ENCODE measurements around the gene SLCO3A1. TPM values are rescaled to one million over a fixed set of nuclear protein-coding genes. Genes with fewer than 3 reads are reported as not detected.
A peak's percentile ranks its signal among the peaks of the same experiment; 100 is the strongest.
"Not testable (repeated sequence)": the region's sequence is repeated elsewhere in the genome, so short reads cannot be mapped to it uniquely, and the experiment has no call there.

SLCO3A1 gene
- total RNA-seq, 1 experiment from 2014 or later, result 1.7 TPM

- DNase-seq (ENCODE audit: low read depth, low spot score), result no peak
- in situ Hi-C loops (cut with HindIII; ENCODE audit: low pct_unique_long_range_greater_than_20kb, low sequenced_read_pairs), result no loop called here
Measured at GRCh38 chr15:91944331-91944730, 90.8 kb downstream of the SLCO3A1 start.

GRCh38 chr15:91945385-91945784, 91.9 kb downstream of the SLCO3A1 start:
- DNase-seq (ENCODE audit: low read depth, low spot score), result no peak
- in situ Hi-C loops (cut with HindIII; ENCODE audit: low pct_unique_long_range_greater_than_20kb, low sequenced_read_pairs), result no loop called here

GRCh38 chr15:91946075-91946474, 92.6 kb downstream of the SLCO3A1 start:
- DNase-seq (ENCODE audit: low read depth, low spot score), result no peak
- in situ Hi-C loops (cut with HindIII; ENCODE audit: low pct_unique_long_range_greater_than_20kb, low sequenced_read_pairs), result no loop called here

- in situ Hi-C loops (cut with HindIII; ENCODE audit: low pct_unique_long_range_greater_than_20kb, low sequenced_read_pairs), result no loop called here
- peak; percentile 31 for DNase-seq (ENCODE audit: low read depth, low spot score)
Measured at GRCh38 chr15:91946581-91947292, 93.2 kb downstream of the SLCO3A1 start.

GRCh38 chr15:91947293-91947679, 93.8 kb downstream of the SLCO3A1 start:
- DNase-seq (ENCODE audit: low read depth, low spot score), result no peak
- in situ Hi-C loops (cut with HindIII; ENCODE audit: low pct_unique_long_range_greater_than_20kb, low sequenced_read_pairs), result no loop called here

GRCh38 chr15:91947683-91948608, 94.4 kb downstream of the SLCO3A1 start:
- in situ Hi-C loops (cut with HindIII; ENCODE audit: low pct_unique_long_range_greater_than_20kb, low sequenced_read_pairs), result no loop called here
- DNase-seq (ENCODE audit: low read depth, low spot score), result no peak

GRCh38 chr15:91949361-91949760, 95.9 kb downstream of the SLCO3A1 start:
- no peak for DNase-seq (ENCODE audit: low read depth, low spot score)
- in situ Hi-C loops (cut with HindIII; ENCODE audit: low pct_unique_long_range_greater_than_20kb, low sequenced_read_pairs), result no loop called here

GRCh38 chr15:91950054-91950453, 96.5 kb downstream of the SLCO3A1 start:
- no peak for DNase-seq (ENCODE audit: low read depth, low spot score)

GRCh38 chr15:91950631-91951329, 97.3 kb downstream of the SLCO3A1 start:
- no peak for DNase-seq (ENCODE audit: low read depth, low spot score)

More at GRCh38 chr15:91950054-91950453, 96.5 kb downstream of the SLCO3A1 start:
- in situ Hi-C loops (cut with HindIII; ENCODE audit: low pct_unique_long_range_greater_than_20kb, low sequenced_read_pairs), result no loop called here

DNA sequence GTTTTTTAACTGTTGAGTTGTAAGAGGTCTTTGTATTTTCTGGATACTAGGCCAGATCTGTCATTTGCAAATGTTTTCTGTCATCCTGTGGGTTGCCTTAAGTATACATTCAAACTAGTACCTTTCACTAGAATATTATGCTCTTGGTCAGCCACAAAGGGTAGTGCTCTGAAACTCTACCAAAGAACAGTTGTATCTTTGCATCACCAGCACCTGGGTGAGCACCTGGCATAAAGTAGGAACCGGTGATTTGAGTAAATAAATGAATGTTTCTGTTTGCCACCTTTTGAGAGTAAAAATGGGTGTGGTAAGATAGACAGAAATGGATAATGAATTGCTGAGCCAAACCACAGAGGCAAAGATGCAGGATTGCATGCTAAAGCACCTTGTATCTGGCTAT, 98.7 kb downstream of the SLCO3A1 start:
- in situ Hi-C loops (cut with HindIII; ENCODE audit: low pct_unique_long_range_greater_than_20kb, low sequenced_read_pairs), result no loop called here
- no peak for DNase-seq (ENCODE audit: low read depth, low spot score)

More at GRCh38 chr15:91950631-91951329, 97.3 kb downstream of the SLCO3A1 start:
- in situ Hi-C loops (cut with HindIII; ENCODE audit: low pct_unique_long_range_greater_than_20kb, low sequenced_read_pairs), result no loop called here

GRCh38 chr15:91953432-91953831, 99.9 kb downstream of the SLCO3A1 start:
- DNase-seq (ENCODE audit: low read depth, low spot score), result no peak
- in situ Hi-C loops (cut with HindIII; ENCODE audit: low pct_unique_long_range_greater_than_20kb, low sequenced_read_pairs), result no loop called here

- no peak for DNase-seq (ENCODE audit: low read depth, low spot score)
- in situ Hi-C loops (cut with HindIII; ENCODE audit: low pct_unique_long_range_greater_than_20kb, low sequenced_read_pairs), result no loop called here
Measured at GRCh38 chr15:91954292-91954691, 100.8 kb downstream of the SLCO3A1 start.

DNA sequence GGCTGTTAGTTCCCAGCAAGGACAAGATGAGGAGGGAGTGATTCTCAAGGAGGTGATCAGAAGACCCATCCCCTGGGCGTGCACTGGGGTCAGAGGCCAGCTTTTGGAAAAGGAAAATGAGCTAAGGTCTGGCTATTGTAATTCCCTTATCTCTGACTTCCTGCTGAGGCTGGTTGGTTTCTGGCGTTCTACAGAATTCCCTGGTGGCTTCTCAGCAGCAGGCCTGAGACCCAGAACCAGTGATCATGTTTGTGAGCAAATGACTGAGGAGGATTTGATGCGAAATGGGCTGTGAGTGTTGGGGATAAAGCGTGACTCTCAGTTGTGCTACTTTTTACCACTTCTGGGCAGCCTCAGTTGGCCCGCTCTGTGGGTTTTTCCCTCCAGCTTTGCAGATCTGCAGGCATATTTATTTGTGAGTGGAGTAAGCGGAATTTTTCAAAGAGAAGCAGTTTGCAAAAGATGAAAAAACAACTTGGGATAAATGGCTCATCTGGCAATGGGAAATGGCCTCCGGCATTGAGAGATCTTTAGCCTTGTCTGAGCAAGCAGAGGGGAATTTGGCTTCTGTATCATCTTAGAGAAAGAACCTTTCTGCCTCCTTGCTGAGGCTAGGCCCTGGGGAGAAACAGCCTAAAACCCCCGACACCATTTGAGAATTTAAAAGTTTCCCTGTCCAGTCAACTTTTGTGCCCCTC, 102.7 kb downstream of the SLCO3A1 start:
- DNase-seq (ENCODE audit: low read depth, low spot score), result peak; percentile 32
- in situ Hi-C loops (cut with HindIII; ENCODE audit: low pct_unique_long_range_greater_than_20kb, low sequenced_read_pairs), result no loop called here

GRCh38 chr15:91961357-91961756, 107.8 kb downstream of the SLCO3A1 start:
- in situ Hi-C loops (cut with HindIII; ENCODE audit: low pct_unique_long_range_greater_than_20kb, low sequenced_read_pairs), result no loop called here

GRCh38 chr15:91963747-91964146, 110.2 kb downstream of the SLCO3A1 start:
- in situ Hi-C loops (cut with HindIII; ENCODE audit: low pct_unique_long_range_greater_than_20kb, low sequenced_read_pairs); DNase-seq (ENCODE audit: low read depth, low spot score): not testable (repeated sequence)

More at GRCh38 chr15:91961357-91961756, 107.8 kb downstream of the SLCO3A1 start:
- peak; percentile 30 for DNase-seq (ENCODE audit: low read depth, low spot score)

DNA sequence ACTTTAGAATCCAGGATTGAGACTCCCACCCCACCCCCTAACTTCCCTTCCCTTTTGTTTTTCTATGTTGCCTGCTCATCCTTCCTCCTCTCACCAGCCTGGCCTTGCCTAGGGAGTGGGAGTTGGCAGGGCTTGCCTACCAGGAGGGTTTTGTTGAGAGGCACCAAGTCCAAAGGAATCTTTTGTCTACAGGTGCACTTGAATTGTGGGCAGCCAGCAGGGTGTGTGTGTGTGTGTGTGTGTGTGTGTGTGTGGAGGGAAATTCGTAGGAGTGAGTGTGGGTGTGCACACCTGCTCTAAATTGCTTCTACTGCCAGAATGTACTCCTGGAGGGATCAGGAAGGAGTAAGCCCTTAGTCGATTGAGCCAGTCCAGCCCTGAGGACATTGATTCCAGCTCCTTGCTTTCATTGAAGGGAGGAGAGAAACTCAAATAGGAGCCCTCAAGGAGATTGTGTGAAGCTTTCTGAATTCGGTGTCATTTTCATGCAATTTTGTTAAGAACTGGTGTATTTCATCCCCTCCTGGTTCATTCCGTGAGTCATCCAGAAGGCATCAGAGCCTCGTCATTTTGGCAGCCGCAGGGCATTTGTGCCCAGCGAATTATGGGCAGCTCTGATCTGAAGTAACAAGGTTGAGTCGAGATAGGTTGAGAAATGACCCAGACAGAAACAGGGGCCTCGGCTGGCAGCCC, 112.1 kb downstream of the SLCO3A1 start:
- in situ Hi-C loops (cut with HindIII; ENCODE audit: low pct_unique_long_range_greater_than_20kb, low sequenced_read_pairs), result no loop called here

GRCh38 chr15:91966194-91966552, 112.7 kb downstream of the SLCO3A1 start:
- DNase-seq (ENCODE audit: low read depth, low spot score), result no peak
- in situ Hi-C loops (cut with HindIII; ENCODE audit: low pct_unique_long_range_greater_than_20kb, low sequenced_read_pairs), result no loop called here

More for the DNA sequence above, 112.1 kb downstream of the SLCO3A1 start:
- DNase-seq (ENCODE audit: low read depth, low spot score), result peak; percentile 50

Data from SK-MEL-5 (cell line).